GM18870 (cell line): Measurements from ENCODE around the gene LAMA4.

ENCODE experiments used
- ATAC-seq: cut with Tn5 transposase; IDR thresholded peaks from one replicate; pipeline ENCODE4 v1.9.1; 2021; ENCODE audit warnings: moderate library complexity; ENCODE audit not compliant: unreplicated experiment

Gene LAMA4

DNA sequence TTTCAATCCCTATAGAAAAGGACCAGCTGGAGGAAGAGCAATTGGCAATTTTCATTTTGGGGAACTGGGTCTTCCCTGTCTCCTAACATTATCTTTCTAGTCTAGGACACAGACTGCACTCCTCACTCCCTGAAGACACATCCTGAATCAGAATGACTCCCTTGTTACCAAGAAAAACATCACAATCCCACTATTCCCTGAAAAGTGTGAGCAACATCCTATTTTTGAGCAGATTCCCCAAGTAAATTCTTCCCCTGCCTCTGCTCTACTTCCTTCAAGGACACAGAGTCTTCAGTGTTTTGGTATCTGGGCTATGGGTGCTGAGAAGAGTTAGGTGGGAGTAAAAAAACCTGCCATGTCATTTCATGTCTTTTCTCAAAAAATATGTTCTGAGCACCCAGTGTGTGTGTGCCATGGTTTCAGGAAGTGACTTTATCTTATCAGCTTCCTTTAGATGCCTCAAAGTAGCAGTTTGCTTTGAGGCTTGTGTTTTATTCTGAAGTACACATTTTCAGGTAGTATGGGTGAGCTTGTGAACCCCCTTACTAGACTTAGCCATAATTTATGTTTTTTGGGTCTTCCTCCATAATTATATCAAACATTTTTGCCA lies 12.4 kb downstream of the LAMA4 start:
- no peak for ATAC-seq

- ATAC-seq: no peak
Measured at GRCh38 chr6:112237595-112237994, 16.8 kb downstream of the LAMA4 start.

DNA sequence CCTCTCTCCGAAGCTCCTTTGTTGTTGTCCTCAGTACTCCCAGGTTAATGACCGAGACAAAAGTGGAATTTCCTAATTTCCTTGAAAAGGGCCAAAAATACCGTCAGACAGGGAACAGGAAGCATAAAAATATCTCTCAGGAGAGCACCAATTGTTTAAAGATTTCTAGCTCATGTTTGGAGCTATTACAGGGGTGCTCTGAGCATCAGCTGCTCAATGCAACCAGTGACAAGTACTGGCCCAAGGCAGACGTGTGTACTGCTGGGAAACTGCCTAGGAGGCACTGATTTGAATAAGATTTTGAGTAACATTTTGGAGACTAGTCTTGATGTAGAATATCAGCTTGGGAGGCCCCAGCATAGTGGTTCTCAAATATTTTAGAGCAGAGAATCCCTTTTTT lies 17.3 kb downstream of the LAMA4 start:
- ATAC-seq: no peak

GRCh38 chr6:112235956-112236355 lies 18.4 kb downstream of the LAMA4 start:
- no peak for ATAC-seq

- ATAC-seq: no peak
Measured at GRCh38 chr6:112234601-112235000, 19.8 kb downstream of the LAMA4 start.

GRCh38 chr6:112233847-112234246 lies 20.5 kb downstream of the LAMA4 start:
- ATAC-seq: no peak

DNA sequence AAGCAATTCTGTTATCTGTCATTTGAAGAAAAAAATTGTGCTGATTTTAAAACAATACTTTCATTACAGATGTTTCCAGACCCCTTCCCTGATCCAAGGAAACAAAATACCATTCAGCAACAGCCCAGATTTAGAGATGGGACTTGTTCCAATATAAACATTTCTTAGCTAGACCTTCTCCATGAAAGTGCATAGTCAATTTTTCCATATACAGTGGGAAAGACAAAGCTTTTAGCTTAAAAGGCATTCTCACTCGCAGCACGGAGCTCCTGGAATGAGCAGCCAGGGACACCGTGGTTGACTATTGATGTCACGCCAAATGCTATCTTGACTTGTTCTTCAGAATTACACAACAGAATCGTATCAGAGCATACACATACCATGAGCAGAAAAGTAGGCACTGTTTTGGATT lies 21.5 kb downstream of the LAMA4 start:
- no peak for ATAC-seq

DNA sequence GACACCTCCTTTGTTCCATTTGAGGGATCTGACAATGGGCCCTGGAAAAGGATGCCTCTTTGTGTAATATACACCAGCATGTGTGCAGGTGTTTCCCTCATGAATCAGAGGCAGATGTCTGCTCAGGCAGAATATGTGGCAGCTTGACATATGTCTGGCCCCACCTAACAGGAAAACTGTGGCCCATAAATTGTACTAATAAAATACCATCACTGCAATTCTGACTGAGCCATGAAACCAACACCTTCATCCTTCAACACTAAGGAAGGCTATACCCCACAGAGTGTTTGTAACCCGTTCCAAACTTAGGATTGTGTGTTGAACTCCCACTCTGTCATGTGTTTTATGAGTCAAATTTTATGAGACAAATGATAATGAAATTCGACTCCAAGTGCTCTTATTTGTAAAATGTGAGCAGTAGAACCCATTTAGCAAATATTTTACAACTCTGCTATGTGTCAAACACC lies 22.7 kb downstream of the LAMA4 start:
- ATAC-seq: no peak

DNA sequence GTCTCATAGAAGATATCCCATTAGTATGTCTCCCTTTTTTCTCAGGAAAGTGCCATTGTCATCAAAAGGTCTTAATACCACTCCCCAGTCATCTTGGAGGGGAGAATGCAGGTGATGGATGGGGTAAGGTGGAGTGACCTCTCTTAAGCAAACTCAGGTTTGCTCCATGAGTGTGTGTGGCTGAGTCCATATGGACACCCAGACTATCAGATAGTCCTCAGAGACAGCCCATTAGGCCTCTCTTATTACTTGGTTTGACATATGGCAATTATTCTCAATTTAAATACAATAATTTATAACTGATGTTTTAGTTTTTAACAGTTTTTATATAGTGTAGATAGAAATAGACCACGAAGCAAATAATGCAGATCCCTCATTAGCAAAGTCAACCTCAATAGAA lies 23.2 kb downstream of the LAMA4 start:
- ATAC-seq: no peak

DNA sequence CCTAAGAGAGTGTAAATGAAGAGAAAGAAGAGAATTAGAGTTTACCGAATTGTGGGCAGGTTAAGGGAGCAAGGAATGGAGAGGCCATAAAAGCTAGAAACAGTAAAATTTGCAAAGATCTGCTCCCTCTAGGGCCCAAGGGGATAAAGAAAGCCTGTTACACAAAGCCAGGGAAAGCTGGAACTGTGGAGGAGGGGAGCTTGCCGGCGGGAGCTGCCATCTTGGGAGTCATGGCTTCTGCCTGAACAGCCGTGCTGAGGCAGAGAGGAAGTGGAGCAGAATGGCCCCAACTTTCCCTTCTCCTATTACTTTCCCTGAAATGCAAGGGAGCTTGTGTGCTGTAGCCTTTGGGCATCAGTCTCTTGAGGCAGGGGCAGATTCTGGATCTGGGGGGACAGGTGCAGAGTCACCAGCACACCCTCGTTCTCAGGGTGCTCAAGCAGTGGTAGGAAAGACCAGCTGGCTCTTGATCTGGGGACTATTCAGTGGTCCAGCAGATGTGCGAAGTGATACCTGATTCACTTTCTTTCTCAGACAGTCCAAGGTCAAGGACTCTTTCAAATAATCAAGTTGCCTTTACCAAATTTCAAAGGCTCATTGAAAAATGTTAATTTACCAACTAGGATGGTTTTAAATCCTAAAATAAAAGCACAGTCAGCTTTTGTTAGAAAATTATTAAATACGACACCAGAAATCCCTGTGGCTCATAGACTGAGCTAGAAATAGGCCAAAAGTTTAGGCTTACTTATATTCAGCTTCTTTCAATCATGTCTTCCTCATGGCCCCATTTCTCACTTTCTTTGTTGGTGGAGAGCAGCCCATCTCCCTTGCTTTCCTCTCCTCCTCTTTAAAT lies 25.7 kb downstream of the LAMA4 start:
- no peak for ATAC-seq

- ATAC-seq: no peak
Measured at GRCh38 chr6:112227992-112228391, 26.4 kb downstream of the LAMA4 start.

DNA sequence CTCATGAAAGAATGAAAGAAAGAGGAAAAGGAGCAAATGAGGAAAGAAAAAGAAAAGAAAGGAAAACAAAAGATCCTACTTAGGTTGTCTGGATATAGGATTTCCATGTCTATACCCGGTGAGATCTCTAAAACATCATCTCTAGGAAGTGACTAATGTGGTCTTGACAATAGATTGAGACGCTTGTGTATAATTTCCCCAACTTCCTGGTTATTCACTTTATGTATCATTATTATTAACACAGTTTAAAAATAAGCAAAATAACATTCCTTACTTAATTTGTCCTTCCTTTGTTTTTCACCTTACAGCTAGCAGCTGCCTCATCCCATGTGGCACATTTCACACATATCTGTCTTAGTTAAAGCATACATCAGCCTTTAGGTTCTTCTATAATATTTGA lies 27.0 kb downstream of the LAMA4 start:
- no peak for ATAC-seq

DNA sequence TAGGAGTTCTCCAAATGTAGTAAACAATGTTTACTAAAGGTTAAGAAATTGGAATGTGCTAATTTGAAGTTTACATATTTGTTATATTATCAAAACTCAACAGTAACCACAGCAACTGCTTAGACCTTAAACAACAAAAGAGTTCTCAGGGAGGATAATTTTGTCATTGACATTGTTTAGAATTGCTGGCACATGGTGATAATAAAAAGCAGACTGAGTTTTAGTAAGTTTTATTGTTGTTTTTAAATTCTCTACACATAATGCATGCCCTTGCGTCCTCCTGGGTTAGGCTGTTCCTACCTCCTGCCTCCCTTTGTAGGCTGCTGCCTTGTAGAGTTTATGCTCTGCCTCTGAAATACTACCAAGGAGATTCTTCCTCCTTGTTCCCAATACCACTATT lies 28.7 kb downstream of the LAMA4 start:
- no peak for ATAC-seq

- ATAC-seq: no peak
Measured at GRCh38 chr6:112224088-112224487, 30.3 kb downstream of the LAMA4 start.

DNA sequence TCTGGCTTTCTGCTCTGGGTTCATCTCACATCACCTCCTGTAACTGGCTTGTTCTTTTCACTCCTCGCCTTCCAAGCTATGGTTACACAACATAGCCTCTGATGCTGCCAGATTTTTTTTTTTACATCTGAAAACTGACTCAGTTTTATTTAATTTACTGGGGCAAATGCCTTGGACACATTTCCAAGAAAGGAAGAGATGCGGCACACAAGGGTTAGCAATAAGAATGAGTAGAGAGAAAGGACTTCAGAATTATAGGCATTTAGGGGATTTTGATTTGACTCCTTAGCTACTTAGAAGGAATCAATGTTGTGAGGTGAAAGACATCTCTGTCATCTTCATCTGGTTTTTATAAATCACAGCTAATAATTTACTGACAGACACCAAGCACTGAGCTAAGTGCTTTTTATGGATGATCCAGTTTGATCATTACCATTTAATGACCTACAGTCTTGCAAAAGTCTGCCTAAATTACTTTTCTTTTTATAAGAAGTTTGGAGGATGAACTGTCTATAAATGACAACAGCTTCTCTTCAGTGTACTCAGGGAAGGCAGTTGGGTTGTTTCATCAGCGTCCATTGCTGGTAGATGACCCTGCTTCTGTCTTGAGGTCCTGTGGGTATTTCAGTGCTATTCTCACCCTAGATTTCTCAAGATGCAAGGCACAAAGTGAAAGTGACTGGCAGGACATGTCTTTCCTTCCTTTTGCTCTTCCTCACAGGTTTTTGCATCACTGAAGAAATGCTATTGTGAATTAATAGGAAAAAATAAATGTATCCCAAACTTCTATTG lies 31.1 kb downstream of the LAMA4 start:
- no peak for ATAC-seq

- no peak for ATAC-seq
Measured at GRCh38 chr6:112221981-112222852, 32.1 kb downstream of the LAMA4 start.

- no peak for ATAC-seq
Measured at GRCh38 chr6:112221561-112221960, 32.8 kb downstream of the LAMA4 start.

DNA sequence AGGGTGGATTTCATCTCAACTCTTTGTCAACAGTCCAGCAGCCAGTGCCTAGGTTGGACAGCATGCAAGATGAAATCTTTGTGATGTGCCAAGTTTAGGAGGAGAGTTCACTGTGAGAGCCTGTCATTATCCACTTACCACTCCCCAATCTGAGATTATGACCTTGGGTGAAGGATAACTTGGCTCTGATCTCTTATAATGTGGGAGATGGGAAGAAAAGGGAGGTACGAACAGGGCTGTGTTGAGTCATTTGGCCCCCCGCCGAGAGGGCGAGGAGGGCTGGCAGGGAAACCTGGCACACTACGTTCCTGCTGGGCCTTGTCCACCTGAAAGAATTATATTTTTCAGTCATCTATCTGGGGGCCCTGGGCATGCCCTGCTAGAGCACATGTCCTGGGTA lies 35.8 kb downstream of the LAMA4 start:
- ATAC-seq: no peak

- ATAC-seq: no peak
Measured at GRCh38 chr6:112216662-112217551, 37.5 kb downstream of the LAMA4 start.
